Superior temporal gyrus (tissue), 1 donor: ENCODE data around the gene SMIM27.
"Not testable (repeated sequence)": the region's sequence is repeated elsewhere in the genome, so short reads cannot be mapped to it uniquely, and the experiment has no call there.

ENCODE experiments used
- DNase-seq: peaks from one replicate; pipeline ENCODE4 v3.0.0-alpha.2; 2016; ENCODE audit errors: extremely low spot score

SMIM27 gene

DNA sequence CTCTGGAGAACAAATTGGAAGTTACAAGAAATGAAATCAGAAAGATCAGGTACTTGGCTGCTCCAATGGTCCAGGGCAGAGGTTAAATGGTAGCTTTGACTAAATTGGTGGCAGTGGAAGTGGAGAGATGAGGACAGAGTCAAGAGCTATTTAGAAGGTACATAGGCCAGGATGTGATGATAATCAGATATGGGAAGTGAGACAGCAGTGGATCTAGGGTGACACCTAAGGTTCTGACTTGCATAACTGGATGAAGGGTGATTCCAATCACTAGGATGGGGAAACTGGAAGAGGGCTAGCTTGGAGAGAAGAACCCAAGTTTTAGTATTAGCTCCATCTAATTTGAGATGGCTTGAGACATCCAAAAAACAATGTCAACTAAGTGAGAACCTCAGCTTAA, 44.8 kb downstream of the SMIM27 start:
- no peak for DNase-seq

DNA sequence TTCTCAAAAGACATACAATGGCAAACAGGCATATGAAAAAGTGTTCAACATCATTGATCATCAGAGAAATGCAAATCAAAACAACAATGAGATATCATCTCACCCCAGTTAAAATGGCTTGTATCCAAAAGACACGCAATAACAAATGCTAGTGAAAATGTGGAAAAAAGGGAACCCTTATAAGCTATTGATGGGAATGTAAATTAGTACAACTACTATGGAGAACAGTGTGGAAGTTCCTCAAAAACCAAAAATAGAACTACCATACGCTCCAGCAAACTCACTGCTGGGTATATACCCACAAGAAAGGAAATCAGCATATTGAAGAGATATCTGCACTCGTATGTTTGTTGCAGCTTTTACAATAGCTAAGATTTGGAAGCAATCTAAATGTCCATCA, 46.9 kb downstream of the SMIM27 start:
- DNase-seq: not testable (repeated sequence)
